CD4-positive, alpha-beta T cell treated with Interleukin-1 beta for 1 hour (primary cell): ENCODE results near the gene USE1.

Source experiments
- DNase-seq, 2 donors: peaks; one replicate each; pipeline ENCODE4 v3.0.0-alpha.2; 2020 to 2022

Gene USE1

GRCh38 chr19:17235971-17236777 lies 21.0 kb downstream of the USE1 start:
- DNase-seq: no peak

- DNase-seq: no peak
Measured at GRCh38 chr19:17236811-17237543, 21.8 kb downstream of the USE1 start.

GRCh38 chr19:17237747-17238706 lies 22.9 kb downstream of the USE1 start:
- DNase-seq: no peak

GRCh38 chr19:17240062-17240752 lies 25.1 kb downstream of the USE1 start:
- DNase-seq: no peak

GRCh38 chr19:17240826-17241399 lies 25.8 kb downstream of the USE1 start:
- DNase-seq: no peak

- DNase-seq: no peak
Measured at GRCh38 chr19:17242431-17243208, 27.5 kb downstream of the USE1 start.

GRCh38 chr19:17243211-17243829 lies 28.2 kb downstream of the USE1 start:
- no peak for DNase-seq

GRCh38 chr19:17243830-17244617 lies 28.9 kb downstream of the USE1 start:
- DNase-seq: no peak

- DNase-seq: no peak
Measured at GRCh38 chr19:17244618-17245534, 29.7 kb downstream of the USE1 start.

GRCh38 chr19:17245535-17245984 lies 30.4 kb downstream of the USE1 start, which contains the start of gene NR2F6:
NR2F6 (minus strand) TSS chr19:17245919; CDS start chr19:17245220, 699 bp downstream.
- no peak for DNase-seq

- no peak for DNase-seq
Measured at GRCh38 chr19:17246681-17247425, 31.7 kb downstream of the USE1 start.

GRCh38 chr19:17248011-17248776 lies 33.0 kb downstream of the USE1 start:
- DNase-seq: no peak

GRCh38 chr19:17249887-17250548 lies 34.9 kb downstream of the USE1 start:
- DNase-seq: no peak

GRCh38 chr19:17254636-17255035 lies 39.5 kb downstream of the USE1 start:
- no peak for DNase-seq

- DNase-seq: no peak
Measured at GRCh38 chr19:17255150-17255621, 40.0 kb downstream of the USE1 start.

- DNase-seq: no peak
Measured at GRCh38 chr19:17256130-17256529, 41.0 kb downstream of the USE1 start.
